Peyer's patch (tissue), 4 donors: ENCODE data around the gene FGFRL1. TPM values are rescaled to one million over a fixed set of nuclear protein-coding genes. Genes with fewer than 3 reads are reported as not detected.

Experiments
- DNase-seq, 3 donors: peaks; one replicate each; pipeline ENCODE4 v3.0.0-alpha.2; 2017 to 2019
- H3K27ac ChIP-seq, 4 donors: fragments of 200-600 bp; sonication (generic); one replicate each; pipeline ENCODE4 v1.5.1; 2016 to 2019
- H3K27me3 ChIP-seq, 2 donors: fragments of 200-600 bp; sonication (generic); one replicate each; pipeline ENCODE4 v1.5.1; 2019
- H3K36me3 ChIP-seq, 3 donors: fragments of 200-600 bp; sonication (generic); one replicate each; pipeline ENCODE4 v1.5.1; 2016 to 2019
- H3K4me1 ChIP-seq, 4 donors: fragments of 200-600 bp; sonication (generic); one replicate each; pipeline ENCODE4 v1.5.1; 2016 to 2019
- H3K4me3 ChIP-seq, 4 donors: fragments of 200-600 bp; sonication (generic); 1 replicate in 3 of 4; 2 replicates in 1 of 4; pipeline ENCODE4 v1.5.1; 2016 to 2019; ENCODE audit warnings: mild to moderate bottlenecking in 1 of 4
- H3K9me3 ChIP-seq, 4 donors: fragments of 200-600 bp; sonication (generic); one replicate each; pipeline ENCODE4 v1.5.1; 2016 to 2019; ENCODE audit warnings: mild to moderate bottlenecking in 1 of 4
- CTCF ChIP-seq, 6 experiments: fragments of 450-650 bp in 4 of 6; fragments of 200-600 bp in 2 of 6; sonication (generic) in 1 of 6; IDR thresholded peaks; one replicate each; pipeline ENCODE4 v1.5.1; 2017 to 2019; ENCODE audit warnings: antibody characterized with exemption in 6 of 6, mild to moderate bottlenecking in 3 of 6, moderate library complexity in 1 of 6
- POLR2A ChIP-seq, 2 donors: fragments of 450-650 bp; IDR thresholded peaks; one replicate each; pipeline ENCODE4 v1.5.1; 2017; ENCODE audit warnings: antibody characterized with exemption in 2 of 2, mild to moderate bottlenecking in 2 of 2, moderate library complexity in 2 of 2
- total RNA-seq, 4 donors: library from RNA; depleted of rRNA; stranded (reverse); fragments of >200 nt; gene quantifications; one replicate each; pipeline ENCODE4 v1.1.0, GENCODE V29; 2016

FGFRL1 gene
- 10 to 100 TPM; 10.3 to 29.7 (median 26.8) TPM for total RNA-seq

GRCh38 chr4:1011022-1011665 is at the start of gene FGFRL1:
Gene FGFRL1 (plus strand): TSS chr4:1011626. CDS start chr4:1012486, 860 bp downstream.
- no peaks in the 10 kb centered on the region for H3K36me3 ChIP-seq
- H3K4me1 ChIP-seq, result peaks cover 0 to 31% (median 17%) of the 10 kb centered on the region in 4 donors
- TF ChIP-seq CTCF (IDR thresholded peaks at IDR 0.05) (no peak), POLR2A (IDR thresholded peaks at IDR 0.05) (peak in 1 of 2 donors; percentile 41)
- H3K4me3 ChIP-seq, result peak within 1 kb of the TSS; percentile 62 to 90 (median 66)
- H3K27me3 ChIP-seq, result no peaks in the 10 kb centered on the region
- DNase-seq, result peak; percentile 91 to 98 (median 97)
- H3K27ac ChIP-seq, result peak within 1 kb of the TSS; percentile 85 to 96 (median 90)
- no peaks in the 10 kb centered on the region for H3K9me3 ChIP-seq

GRCh38 chr4:962231-963208 is 48.9 kb upstream of the FGFRL1 start:
- H3K4me3 ChIP-seq, result peak overlapping the region in 2 of 4 donors; percentile 37 to 41
- peak overlapping the region in 3 of 4 donors; percentile 70 to 87 (median 78) for H3K27ac ChIP-seq
- TF ChIP-seq CTCF (IDR thresholded peaks at IDR 0.05) (no peak), POLR2A (IDR thresholded peaks at IDR 0.05) (no peak)

GRCh38 chr4:963276-964225 is 47.9 kb upstream of the FGFRL1 start:
- Histone ChIP-seq H3K36me3 (peaks cover 0 to 85% (median 0%) of the 10 kb centered on the region in 3 donors), H3K27ac (peak overlapping the region in 3 of 4 donors; percentile 70 to 87 (median 78)), H3K4me1 (peaks cover 0 to 12% (median 0%) of the 10 kb centered on the region in 4 donors), H3K4me3 (peak overlapping the region in 2 of 4 donors; percentile 37 to 41), H3K27me3 (no peaks in the 10 kb centered on the region), H3K9me3 (no peaks in the 10 kb centered on the region)
- peak in 2 of 3 donors; percentile 75 to 80 for DNase-seq
- peak; percentile 31 to 65 for TF ChIP-seq POLR2A (IDR thresholded peaks at IDR 0.05)
- TF ChIP-seq CTCF (IDR thresholded peaks at IDR 0.05), result peak in 3 of 6 experiments; percentile 29 to 39 (median 35)

More at GRCh38 chr4:962231-963208, 48.9 kb upstream of the FGFRL1 start:
- peaks cover 0 to 12% (median 0%) of the 10 kb centered on the region in 4 donors for H3K4me1 ChIP-seq
- no peaks in the 10 kb centered on the region for H3K9me3 ChIP-seq
- H3K36me3 ChIP-seq, result peaks cover 0 to 86% (median 0%) of the 10 kb centered on the region in 3 donors
- no peaks in the 10 kb centered on the region for H3K27me3 ChIP-seq
- DNase-seq, result peak in 2 of 3 donors; percentile 79 to 85

GRCh38 chr4:964346-965025 is 46.9 kb upstream of the FGFRL1 start:
- no peak for DNase-seq
- Histone ChIP-seq H3K27ac (no peak overlapping the region), H3K4me3 (no peak overlapping the region), H3K4me1 (peaks cover 0 to 12% (median 0%) of the 10 kb centered on the region in 4 donors), H3K36me3 (peaks cover 0 to 80% (median 0%) of the 10 kb centered on the region in 3 donors), H3K9me3 (no peaks in the 10 kb centered on the region), H3K27me3 (no peaks in the 10 kb centered on the region)
- TF ChIP-seq POLR2A (IDR thresholded peaks at IDR 0.05), result no peak
- no peak for TF ChIP-seq CTCF (IDR thresholded peaks at IDR 0.05)
